A673 (cell line): ENCODE measurements around the gene CASZ1.

Experiments used
- CTCF ChIP-seq: fragments of 300-800, 200-600 bp; sonication (generic); conservative IDR thresholded peaks from 2 replicates; pipeline ENCODE4 v1.5.1; 2017; ENCODE audit warnings: low read depth, mild to moderate bottlenecking, antibody characterized with exemption, low read length, moderate library complexity, mixed read lengths
- EZH2 ChIP-seq: fragments of 200-600 bp; sonication (generic); IDR thresholded peaks from 2 replicates; pipeline ENCODE4 v1.6.1; 2017; ENCODE audit warnings: borderline replicate concordance, low read depth, mild to moderate bottlenecking, mixed read lengths, antibody characterized with exemption, low read length; ENCODE audit not compliant: poor library complexity, severe bottlenecking

GRCh38 chr1:10604966-10605365 is 191.5 kb downstream of the CASZ1 start:
- TF ChIP-seq CTCF (no peak), EZH2 (no peak)
